DMS153 treated with DMSO at 0.1 percent for 48 hours (cell line): ENCODE results near the gene CLK1.
"Not testable (repeated sequence)": the region's sequence is repeated elsewhere in the genome, so short reads cannot be mapped to it uniquely, and the experiment has no call there.

Experiments
- DNase-seq: peaks from one replicate; lab custom pipeline; 2025; ENCODE audit not compliant: unreplicated experiment; lab: John Stamatoyannopoulos, UW

CLK1 gene

DNA sequence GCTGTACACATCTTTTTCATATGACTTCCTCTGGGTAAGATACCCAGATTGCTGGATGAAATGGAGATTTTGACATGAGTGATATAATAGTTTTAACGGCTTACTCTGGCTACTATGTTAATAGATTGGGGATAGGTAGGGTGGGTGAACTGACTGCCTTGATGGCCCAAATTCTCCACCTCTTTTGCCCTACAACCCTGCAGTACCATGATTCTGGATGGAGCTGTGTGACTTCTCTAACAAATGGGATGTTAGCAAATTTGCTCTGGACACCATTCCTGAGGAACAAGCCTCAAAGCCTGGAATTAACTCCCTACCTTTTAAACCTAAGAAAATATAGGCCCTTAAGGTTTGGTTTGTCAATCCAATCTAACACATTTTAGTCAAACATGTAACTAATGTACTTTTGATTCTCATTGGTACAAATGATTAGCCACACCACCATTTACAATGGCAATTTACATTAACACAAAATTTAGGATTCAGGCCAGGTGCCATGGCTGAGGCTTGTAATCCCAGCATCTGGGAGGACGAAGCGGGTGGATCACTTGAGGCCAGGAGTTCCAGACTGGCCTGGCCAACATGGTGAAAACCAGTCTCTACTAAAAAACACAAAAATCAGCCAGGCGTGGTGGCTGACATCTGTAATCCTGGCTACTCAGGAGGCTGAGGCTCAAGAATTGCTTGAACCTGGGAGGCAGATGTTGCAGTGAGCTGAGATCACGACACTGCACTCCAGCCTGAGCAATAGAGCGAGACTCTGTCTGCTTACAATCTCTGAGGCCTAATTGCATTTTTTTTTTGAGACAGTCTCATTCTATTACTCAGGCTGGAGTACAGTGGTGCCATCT, 12.8 kb downstream of the CLK1 start:
- no peak for DNase-seq

DNA sequence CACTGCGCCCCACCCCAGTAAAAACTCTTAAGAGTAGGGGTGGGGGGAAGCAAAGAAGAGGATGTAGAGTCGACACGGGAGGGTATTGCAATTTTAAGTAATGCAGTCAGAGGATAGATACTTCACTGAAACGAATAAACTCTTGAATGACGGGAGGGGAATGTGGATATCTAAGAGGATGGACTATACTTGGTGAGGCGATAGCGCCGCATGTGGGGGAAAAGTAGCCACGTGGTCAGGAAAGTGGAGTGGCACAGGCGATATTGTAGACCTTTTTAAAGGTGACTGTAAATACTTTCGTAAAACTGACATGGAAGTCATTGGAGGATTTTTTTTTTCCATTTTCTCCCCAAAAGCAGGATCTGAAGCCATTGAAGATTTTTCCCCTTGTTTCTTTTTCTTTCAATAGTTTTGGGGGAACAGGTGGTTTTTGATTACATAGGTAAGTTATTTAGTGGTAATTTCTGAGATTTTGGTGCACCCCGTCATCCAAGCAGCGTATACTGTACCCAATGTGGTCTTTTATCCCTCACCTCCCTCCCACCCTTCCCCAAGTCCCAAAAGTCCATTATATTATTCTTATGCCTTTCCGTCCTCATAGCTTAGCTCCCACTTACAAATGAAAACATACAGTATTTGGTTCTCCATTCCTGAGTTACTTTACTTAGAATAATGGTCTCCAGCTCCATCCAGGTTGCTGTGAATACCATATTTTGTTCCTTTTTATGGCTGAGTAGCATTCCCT, 13.8 kb downstream of the CLK1 start:
- DNase-seq: no peak

DNA sequence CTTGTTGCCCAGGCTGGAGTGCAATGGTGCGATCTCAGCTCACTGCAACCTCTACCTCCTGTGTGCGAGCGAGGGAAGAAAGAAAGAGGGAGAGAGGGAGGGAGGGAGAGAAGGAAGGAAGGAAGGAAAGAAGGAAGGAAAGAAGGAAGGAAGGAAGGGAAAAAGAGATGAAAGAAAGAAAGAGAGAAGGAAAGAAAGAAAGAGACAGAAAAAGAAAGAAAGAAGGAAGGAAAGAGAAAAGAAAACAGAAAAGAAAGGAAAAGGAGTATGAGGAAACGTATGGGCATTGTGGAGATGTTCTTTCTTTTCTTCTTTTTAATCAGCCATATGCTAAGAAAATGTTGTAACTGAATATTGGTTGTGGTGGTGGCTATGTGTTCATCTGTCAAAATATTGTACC, 16.5 kb downstream of the CLK1 start:
- no peak for DNase-seq

DNA sequence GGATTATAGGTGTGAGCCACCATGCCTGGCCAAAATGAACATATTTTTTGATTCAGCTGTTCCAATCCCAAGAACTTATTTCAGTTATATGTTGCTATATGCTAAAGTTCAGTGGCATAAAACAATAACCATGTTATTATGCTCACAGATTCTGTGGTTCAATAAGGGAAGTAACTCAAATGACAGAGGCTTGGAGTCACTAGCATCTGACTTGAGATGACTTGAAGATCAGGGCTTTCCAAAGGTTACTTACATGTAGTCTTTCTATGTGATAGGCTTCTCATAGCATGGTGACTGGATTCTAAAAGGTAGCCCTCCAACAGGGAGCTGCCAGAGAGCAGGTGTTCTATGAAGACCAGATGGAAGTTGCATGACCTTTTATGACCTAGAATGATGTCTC, 17.2 kb downstream of the CLK1 start:
- no peak for DNase-seq

DNA sequence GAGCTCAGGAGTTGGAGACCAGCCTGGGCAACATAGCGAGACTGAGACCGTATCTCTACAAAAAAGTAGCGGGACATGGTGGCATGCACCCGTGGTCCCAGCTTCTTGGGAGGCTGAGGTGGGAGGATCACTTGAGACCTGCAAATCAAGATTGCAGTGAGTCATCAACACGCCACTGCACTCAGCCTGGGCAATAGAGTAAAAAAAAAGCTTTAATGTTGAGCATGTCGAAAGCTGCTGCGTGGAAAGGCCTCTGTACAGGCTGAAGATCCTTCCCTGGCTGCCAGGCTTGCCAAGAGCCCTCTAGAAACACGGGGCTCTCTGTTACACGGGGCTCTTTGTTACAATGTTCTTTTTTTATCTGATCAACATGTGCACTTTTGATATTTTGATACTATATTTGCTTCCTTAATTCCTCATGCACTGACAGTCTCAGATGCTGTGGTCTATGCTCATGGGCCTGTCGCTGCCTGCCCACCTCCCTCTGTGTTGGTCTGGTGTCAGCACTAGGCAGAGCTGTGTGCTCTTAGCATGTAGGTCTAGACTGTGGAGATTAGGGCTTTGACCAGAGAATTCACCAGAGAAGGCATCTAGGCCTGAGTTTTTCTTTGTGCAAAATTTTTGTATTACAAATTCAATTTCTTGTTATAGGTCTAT, 18.7 kb downstream of the CLK1 start:
- DNase-seq: no peak

DNA sequence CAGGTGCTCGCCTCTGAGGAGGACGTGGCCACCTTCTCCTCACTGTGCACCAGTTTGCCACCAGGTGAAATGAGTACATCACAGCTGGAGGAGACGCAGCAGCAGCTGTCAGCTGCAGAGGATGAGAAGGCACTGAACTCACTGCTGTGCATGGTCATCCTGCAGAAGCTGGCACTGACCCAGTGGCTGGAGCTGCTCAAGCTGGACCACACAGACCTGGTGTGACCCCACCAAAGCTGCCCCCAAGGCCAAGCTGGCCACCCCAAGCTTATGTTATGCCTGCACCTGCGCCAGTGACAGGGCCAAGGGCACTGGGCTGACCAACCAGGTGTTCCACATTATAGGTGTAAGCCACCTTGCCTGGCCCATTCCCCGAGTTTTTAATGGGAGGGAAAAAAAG, 19.3 kb downstream of the CLK1 start:
- DNase-seq: no peak

DNA sequence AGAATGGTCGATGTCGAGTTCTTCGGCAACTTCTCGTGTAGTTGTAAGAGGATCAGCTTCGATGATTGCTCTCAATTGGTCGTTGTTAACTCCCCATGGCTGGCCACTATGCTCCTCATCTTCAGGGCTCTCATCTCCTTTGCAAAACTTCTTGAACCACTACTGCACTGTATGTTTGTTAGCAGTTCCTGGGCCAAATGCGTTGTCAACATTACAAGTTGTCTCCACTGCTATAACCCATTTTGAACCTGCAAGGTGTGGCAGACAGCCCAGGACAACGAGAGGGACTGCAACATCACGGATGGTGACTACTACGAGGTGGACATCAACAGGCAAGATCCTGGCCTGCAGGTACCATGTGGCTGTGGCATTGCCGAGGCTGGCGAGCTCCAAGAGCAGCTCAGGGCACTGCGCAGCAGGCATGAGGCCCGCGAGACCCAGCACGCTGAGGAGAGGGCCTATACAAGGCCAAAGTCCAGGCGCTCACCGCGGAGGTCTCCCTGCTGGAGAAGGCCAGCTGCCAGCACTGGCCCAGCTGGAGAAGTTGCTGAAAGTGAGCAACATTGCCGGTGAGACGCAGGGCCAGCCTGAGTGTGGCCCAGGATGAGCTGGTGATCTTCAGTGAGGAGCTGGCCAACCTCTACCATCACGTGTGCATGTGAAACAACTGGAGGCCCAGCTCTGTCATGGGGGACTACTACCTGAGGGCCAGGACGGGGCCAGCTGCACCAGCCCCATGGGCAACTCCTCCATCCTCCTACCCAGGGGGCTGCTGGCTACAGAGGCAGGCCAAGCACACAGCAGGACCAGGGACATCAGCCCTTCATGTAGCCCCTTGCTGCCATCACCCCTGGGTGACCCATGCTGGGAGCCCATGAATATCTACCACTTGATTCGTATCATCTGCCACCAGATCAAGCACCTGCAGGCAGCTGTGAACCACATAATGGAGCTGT, 20.2 kb downstream of the CLK1 start:
- DNase-seq: no peak

DNA sequence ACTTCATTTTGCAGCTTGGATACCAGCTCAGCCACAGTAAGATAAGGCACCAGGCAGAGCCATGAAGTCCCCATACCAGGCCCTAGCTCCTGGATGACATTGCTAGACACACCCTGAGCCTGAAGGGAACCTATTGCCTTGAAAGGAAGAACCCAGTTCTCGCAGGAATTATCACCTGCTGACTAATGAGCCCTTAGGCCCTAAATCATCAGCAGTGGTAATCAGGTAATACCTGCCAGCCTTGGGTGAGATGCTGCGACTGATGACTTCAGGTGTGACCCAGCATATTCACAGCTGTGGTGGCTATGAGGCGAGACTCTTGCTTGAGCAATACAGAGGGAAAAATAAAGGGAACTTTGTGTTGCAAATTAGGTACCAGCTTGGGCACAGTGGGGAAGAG, 24.9 kb downstream of the CLK1 start:
- DNase-seq: no peak

DNA sequence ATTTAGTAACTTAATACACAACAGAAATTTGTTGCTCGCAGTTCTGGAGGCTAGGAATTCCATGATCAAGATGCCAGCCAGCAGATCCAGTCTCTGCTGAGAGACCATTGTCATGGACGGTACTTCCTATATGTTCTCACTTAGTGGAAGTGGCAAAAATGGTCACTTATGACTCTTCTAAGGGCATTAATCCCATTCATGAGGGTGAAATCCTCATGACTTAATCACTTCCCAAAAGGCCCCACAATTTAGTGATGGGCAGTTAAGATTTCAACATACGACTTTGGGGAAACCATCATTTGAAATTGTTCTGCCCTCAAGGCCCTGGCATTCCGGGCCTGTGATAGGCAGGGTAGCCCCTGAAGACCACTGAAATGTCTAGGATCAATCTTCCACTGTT, 29.8 kb downstream of the CLK1 start:
- no peak for DNase-seq

DNA sequence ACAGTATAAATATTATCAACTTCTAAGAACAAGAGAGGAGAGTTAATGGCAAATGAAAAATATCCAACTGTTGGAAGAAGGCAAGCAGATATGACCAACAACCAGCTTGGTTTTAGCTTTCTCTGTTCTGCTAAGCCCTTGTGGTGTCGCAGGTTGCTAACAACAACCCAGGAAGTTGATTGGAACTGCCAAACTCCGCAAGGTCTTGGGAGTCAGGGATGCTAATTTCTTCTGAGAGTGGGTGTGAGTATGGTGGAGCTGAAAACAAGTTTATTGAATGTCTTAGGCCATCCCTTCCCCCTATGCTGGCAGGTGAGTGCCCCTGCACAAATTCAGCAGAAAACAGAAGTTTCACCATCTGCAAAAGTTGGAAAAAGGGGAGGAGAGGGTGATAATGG, 35.2 kb downstream of the CLK1 start:
- DNase-seq: no peak

DNA sequence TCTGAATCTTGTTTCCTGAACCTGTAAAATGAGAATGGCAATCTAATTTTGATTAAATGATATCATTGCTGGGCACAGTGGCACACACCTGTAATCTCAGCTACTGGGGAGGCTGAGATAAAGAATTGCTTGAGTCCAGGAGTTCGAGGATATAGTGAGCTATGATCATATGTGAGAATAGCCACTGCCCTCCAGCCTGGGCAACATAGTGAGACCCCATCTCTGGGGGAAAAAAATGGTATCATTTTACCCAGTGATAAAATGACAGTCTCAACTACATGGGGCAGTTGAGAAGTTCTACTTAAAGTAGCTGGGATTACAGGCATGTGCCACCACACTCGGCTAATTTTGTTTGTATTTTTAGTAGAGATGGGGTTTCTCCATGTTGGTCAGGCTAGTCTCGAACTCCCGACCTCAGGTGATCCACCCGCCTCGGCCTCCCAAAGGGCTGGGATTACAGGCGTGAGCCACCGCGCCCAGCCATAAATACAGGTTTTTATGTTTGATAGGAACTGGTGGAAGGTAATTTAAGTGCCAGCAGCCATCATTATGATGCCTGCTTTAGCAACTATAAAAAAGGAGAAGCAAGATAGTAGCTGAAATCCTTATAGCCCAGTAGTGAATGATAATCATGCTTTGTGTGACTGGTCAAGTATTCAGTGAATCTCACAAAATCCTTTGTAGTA, 35.7 kb downstream of the CLK1 start:
- DNase-seq: no peak

DNA sequence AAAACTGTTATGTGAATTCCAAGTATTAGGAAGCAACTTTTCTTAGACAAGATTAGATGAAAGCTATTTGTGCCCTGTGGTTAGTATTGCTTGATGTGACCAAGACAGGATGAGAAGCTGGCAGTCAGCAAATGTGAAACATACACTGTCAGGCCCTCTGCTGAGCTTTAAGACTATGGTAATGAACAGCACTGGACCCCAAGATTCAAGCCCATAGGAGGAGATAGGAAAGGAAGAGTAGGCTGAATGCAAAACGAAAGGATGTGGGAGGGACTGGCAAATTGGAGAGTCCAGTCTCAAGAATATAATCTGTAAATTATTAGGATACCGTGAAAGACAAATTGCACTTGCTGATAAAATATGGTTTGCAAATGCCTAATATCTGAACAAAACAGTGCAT, 36.4 kb downstream of the CLK1 start:
- DNase-seq: no peak

DNA sequence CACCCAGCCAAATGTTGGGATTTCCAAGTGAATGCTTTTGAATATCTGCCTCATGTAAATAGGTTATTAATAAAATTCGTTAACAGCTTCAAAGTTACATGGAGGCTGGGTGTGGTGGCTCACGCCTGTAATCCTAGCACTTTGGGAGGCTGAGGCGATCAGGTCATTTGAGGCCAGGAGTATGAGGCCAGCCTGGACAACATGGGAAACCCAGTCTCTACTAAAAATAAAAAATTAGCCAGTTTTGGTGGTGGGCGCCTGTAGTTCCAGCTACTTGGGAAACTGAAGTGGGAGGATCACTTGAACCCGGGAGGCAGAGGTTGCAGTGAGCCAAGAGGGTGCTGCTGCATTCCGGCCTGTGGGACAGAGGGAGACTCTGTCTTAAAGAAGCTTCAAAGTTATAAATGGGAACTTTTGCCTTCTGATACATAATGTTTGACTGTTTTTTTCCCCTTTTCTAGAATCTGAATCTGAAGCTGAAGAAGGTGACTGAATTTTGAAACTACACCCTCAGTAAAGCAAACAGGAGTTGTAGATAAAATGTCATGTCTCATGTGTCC, 42.7 kb downstream of the CLK1 start:
- no peak for DNase-seq

DNA sequence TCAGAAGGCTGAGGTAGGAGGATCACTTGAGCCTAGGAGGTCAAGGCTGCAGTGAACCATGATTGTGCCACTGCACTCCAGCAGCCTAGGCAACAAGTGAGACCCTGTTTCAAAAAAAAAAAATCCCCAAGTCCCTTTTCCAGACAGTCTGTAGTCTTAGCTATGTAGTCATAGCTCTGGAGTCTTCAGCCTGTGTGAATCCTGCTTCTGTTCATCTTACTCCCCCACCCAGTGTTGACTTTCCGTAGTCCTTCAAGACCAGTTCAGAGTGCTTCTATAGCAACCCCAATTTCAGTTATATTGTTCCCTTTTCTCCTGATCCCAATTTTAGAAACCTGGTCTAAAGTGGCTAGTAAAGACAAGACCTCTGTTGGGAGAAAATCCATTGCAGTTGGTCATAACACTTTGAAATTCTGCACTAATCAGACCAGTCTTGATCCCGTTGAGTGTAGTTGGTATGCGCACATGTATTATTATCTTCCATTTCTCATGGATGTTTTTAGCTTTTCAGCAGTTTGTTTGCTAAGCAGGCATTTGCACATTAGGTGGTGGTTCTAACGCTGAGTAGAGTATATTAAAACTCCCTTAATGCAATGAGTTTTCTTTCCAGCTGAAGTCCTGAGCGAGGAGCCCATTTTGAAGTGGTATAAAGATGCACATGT, 43.8 kb downstream of the CLK1 start:
- DNase-seq: no peak

DNA sequence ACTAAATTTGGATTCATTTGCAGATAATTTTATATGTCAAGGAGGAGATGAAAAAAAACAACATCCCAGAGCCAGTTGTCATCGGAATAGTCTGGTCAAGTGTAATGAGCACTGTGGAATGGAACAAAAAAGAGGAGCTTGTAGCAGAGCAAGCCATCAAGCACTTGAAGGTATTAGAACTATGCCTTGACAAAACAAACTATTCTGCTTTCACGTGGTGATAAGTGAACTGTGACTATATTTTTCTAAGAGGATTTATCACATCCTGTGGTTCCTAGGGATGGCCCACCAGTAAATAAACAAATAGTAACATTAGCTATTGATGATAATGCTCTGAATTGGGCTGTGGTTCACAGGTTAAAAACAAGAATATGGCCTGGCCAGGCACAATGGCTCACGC, 45.7 kb downstream of the CLK1 start:
- not testable (repeated sequence) for DNase-seq

DNA sequence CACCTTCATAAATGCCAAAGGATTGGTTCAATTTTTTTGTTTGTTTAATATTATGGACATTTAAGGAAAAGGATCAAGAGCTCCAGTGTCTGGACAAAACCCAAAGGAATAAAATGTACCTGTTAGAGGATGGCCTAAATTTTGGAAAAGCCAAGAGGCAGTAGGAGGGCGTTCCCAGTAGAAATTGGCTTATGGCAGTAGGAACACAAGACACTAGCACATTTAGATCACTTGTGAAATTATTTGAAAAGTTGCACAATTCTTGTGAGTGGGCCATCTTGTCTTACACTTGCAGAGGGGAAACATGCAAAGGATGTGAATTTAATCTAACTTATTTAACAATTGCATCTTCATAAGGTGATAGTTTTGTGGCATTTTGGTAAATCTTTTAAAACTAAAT, 49.5 kb downstream of the CLK1 start:
- DNase-seq: no peak

DNA sequence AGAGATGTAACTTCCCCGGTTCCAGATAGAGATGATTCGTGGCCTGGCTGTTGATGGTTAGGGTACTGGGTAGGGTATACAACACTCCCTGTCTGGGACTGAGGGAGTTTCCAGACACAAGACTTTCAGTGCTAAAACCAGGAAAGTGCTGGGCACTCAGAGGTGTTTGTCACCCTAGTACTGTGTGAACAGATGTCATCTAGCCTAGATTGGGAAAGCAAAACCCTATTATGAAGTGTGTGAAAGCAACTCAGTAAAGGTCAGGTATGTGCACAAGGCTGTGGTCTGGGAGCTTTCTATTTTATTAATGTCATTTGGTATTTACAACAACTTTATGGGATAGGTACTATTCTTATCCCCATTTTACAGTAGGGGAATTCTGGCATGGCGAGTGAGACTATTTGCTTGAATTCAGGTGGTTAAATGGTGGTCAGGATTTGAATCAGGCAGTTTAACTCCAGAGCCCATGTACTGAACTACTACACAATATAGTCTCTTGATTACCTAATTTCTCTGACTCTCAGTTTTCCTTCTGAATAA, 50.1 kb downstream of the CLK1 start:
- DNase-seq: no peak

DNA sequence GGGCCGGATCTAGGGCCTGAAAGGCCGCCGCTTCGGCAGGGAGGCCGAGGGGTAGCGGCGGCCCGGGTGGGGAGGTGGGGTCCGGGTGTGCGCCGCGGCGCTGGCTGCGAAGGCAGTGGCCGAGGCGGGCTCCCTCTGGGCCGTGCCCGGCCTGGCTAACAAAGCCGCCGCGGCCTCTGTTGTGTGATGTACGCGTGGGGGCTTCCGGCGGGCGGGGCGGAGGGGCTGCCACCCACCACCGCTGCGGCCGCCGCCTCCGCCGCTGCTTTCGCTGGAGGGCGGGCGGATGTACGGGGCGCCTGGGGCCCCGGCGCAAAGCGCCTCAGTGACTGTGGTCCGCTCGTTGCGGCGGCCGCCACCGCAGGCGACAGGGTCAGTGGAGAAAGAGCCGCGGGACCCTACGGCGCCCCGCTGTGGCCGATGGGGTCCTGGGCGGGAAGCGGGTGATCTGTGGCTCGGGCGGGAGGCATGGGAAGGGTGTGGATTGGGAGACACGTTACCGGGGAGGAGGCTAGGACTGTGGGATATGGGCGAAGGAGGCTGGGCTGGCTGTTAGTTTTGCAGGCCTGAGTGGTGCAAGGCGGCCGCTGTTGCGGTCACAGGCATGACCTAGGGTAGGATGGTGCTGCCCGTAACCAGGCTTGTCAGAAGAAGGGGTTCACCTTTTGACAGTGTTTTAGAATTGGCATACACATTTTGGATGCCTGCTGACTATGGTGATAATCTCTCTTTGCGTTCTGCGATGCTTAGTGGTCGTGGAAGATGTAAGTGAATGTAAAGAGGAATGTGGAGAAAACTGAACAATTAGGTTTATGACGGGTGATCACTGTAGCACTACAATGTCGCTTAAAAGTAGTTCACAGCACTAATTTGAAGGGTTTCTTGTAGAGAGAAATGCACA, 52.1 kb downstream of the CLK1 start:
- no peak for DNase-seq
